Trophoblast cell (in vitro differentiated cells and primary cell): ENCODE results near the gene UBN1.

ENCODE experiments used
- DNase-seq, 2 donors: peaks; one replicate each; pipeline ENCODE4 v3.0.0-alpha.2; 2016
- H2AFZ ChIP-seq: 2 replicates; pipeline ENCODE4 v1.6.1; 2013; ENCODE audit warnings: low read length, moderate library complexity, mild to moderate bottlenecking; ENCODE audit not compliant: insufficient read depth, poor library complexity
- H2AK5ac ChIP-seq: 2 replicates; pipeline ENCODE4 v1.6.1; 2013; ENCODE audit warnings: mild to moderate bottlenecking, low read length
- H2BK120ac ChIP-seq: 2 replicates; pipeline ENCODE4 v1.6.1; 2013; ENCODE audit warnings: low read length, mild to moderate bottlenecking, moderate library complexity; ENCODE audit not compliant: insufficient read depth, poor library complexity
- H2BK12ac ChIP-seq: 2 replicates; pipeline ENCODE4 v1.6.1; 2013; ENCODE audit warnings: mild to moderate bottlenecking, low read length, moderate library complexity
- H2BK5ac ChIP-seq: 2 replicates; pipeline ENCODE4 v1.6.1; 2013; ENCODE audit warnings: low read length, low read depth, moderate library complexity, mild to moderate bottlenecking; ENCODE audit not compliant: poor library complexity
- H3K14ac ChIP-seq: 2 replicates; pipeline ENCODE4 v1.6.1; 2013; ENCODE audit warnings: mild to moderate bottlenecking, low read length
- H3K18ac ChIP-seq: 2 replicates; pipeline ENCODE4 v1.6.1; 2013; ENCODE audit warnings: mild to moderate bottlenecking, low read length
- H3K23ac ChIP-seq: 2 replicates; pipeline ENCODE4 v1.6.1; 2013; ENCODE audit warnings: low read length
- H3K27ac ChIP-seq: 2 replicates; pipeline ENCODE4 v1.5.1; 2013; ENCODE audit warnings: low read depth, mild to moderate bottlenecking, inconsistent platforms, low read length, moderate library complexity
- H3K27me3 ChIP-seq: 2 replicates; pipeline ENCODE4 v1.6.1; 2013; ENCODE audit warnings: inconsistent platforms, mild to moderate bottlenecking, low read length, moderate library complexity; ENCODE audit not compliant: insufficient read depth
- H3K36me3 ChIP-seq, 2 experiments: 1 replicate in 1 of 2; 2 replicates in 1 of 2; pipeline ENCODE4 v1.6.1; 2013; ENCODE audit warnings: low read length in 2 of 2, mild to moderate bottlenecking in 2 of 2, moderate library complexity in 1 of 2; ENCODE audit not compliant: insufficient read depth in 2 of 2, control insufficient read depth in 1 of 2
- H3K4ac ChIP-seq: 2 replicates; pipeline ENCODE4 v1.6.1; 2013; ENCODE audit warnings: low read depth, mild to moderate bottlenecking, low read length, moderate library complexity
- H3K4me1 ChIP-seq, 2 experiments: 1 replicate in 1 of 2; 2 replicates in 1 of 2; pipeline ENCODE4 v1.6.1; 2013; ENCODE audit warnings: low read length in 2 of 2, mild to moderate bottlenecking in 2 of 2, moderate library complexity in 1 of 2; ENCODE audit not compliant: insufficient read depth in 2 of 2, control insufficient read depth in 1 of 2
- H3K4me2 ChIP-seq: 2 replicates; pipeline ENCODE4 v1.6.1; 2013; ENCODE audit warnings: inconsistent platforms, mild to moderate bottlenecking, low read length, moderate library complexity
- H3K4me3 ChIP-seq: 2 replicates; pipeline ENCODE4 v1.5.1; 2013; ENCODE audit warnings: mild to moderate bottlenecking, low read depth, low read length, inconsistent platforms
- H3K79me1 ChIP-seq: one replicate; pipeline ENCODE4 v1.6.1; 2013; ENCODE audit warnings: low read length
- H3K79me2 ChIP-seq: 2 replicates; pipeline ENCODE4 v1.6.1; 2013; ENCODE audit warnings: low read length, mild to moderate bottlenecking; ENCODE audit not compliant: control insufficient read depth, insufficient read depth, poor library complexity
- H3K9ac ChIP-seq: 2 replicates; pipeline ENCODE4 v1.6.1; 2013; ENCODE audit warnings: mild to moderate bottlenecking, low read length
- H3K9me3 ChIP-seq: 2 replicates; pipeline ENCODE4 v1.6.1; 2013; ENCODE audit warnings: low read depth, mild to moderate bottlenecking, control low read depth, inconsistent platforms, low read length; ENCODE audit not compliant: insufficient read depth
- H4K12ac ChIP-seq: 2 replicates; pipeline ENCODE4 v1.6.1; 2013; ENCODE audit warnings: low read depth, mild to moderate bottlenecking, low read length, moderate library complexity
- H4K8ac ChIP-seq: 2 replicates; pipeline ENCODE4 v1.6.1; 2013; ENCODE audit warnings: low read depth, mild to moderate bottlenecking, low read length, moderate library complexity
- H4K91ac ChIP-seq: one replicate; pipeline ENCODE4 v1.6.1; 2013; ENCODE audit warnings: low read depth, mild to moderate bottlenecking, low read length, moderate library complexity
- WGBS: extraction: QIAGEN DNeasy Blood & Tissue Kit; methylation state at CpG from one replicate; pipeline ENCODE4 v1.1.7; 2013; ENCODE audit warnings: missing lambda C conversion rate; ENCODE audit not compliant: insufficient read length, insufficient coverage; ENCODE audit errors: extremely low coverage; 5-methylcytosine and 5-hydroxymethylcytosine counted together

UBN1 gene

GRCh38 chr16:4847774-4848587 is 700 bp downstream of the UBN1 start:
- H3K4me3 ChIP-seq, result peak overlapping the region; percentile 87
- H3K23ac ChIP-seq, result no peak overlapping the region
- peak overlapping the region; percentile 52 for H2BK5ac ChIP-seq
- peak overlapping the region; percentile 70 for H3K14ac ChIP-seq
- peak overlapping the region; percentile 89 for H4K12ac ChIP-seq
- no peak overlapping the region for H2BK12ac ChIP-seq
- H3K27me3 ChIP-seq, result no peaks in the 10 kb centered on the region
- peak overlapping the region; percentile 73 for H4K8ac ChIP-seq
- H3K4ac ChIP-seq, result peak overlapping the region; percentile 92
- H3K79me1 ChIP-seq, result peaks cover 8% of the 10 kb centered on the region
- H3K79me2 ChIP-seq, result peaks cover 27% of the 10 kb centered on the region
- H2AK5ac ChIP-seq, result peak overlapping the region; percentile 24
- peak overlapping the region; percentile 61 for H3K4me2 ChIP-seq
- peaks cover 7 to 9% of the 10 kb centered on the region in 2 experiments for H3K4me1 ChIP-seq
- peak overlapping the region; percentile 86 for H3K9ac ChIP-seq
- DNase-seq, result peak; percentile 53 to 71
- no CpG with 5 or more reads among the region's 83 CpGs for WGBS
- peak overlapping the region; percentile 61 for H4K91ac ChIP-seq
- no peaks in the 10 kb centered on the region for H3K9me3 ChIP-seq
- peaks cover 12% of the 10 kb centered on the region in 2 experiments for H3K36me3 ChIP-seq
- peak overlapping the region; percentile 57 for H2BK120ac ChIP-seq
- peak overlapping the region; percentile 75 for H3K27ac ChIP-seq
- H2AFZ ChIP-seq, result peak overlapping the region; percentile 77
- peak overlapping the region; percentile 85 for H3K18ac ChIP-seq

- no peak overlapping the region for H3K23ac ChIP-seq
- H3K14ac ChIP-seq, result no peak overlapping the region
- H2BK12ac ChIP-seq, result no peak overlapping the region
- no peak overlapping the region for H4K91ac ChIP-seq
- no peak overlapping the region for H4K12ac ChIP-seq
- DNase-seq, result no peak
- no peaks in the 10 kb centered on the region for H3K9me3 ChIP-seq
- H2AFZ ChIP-seq, result no peak overlapping the region
- H4K8ac ChIP-seq, result no peak overlapping the region
- WGBS, result no CpG with 5 or more reads among the region's 3 CpGs
- peaks cover 27% of the 10 kb centered on the region for H3K79me2 ChIP-seq
- H2BK5ac ChIP-seq, result no peak overlapping the region
- H3K9ac ChIP-seq, result no peak overlapping the region
- no peak overlapping the region for H2BK120ac ChIP-seq
- no peaks in the 10 kb centered on the region for H3K27me3 ChIP-seq
- H2AK5ac ChIP-seq, result no peak overlapping the region
- H3K18ac ChIP-seq, result no peak overlapping the region
- peaks cover 7 to 9% of the 10 kb centered on the region in 2 experiments for H3K4me1 ChIP-seq
- H3K4me2 ChIP-seq, result no peak overlapping the region
- no peak overlapping the region for H3K4me3 ChIP-seq
- peaks cover 19 to 23% of the 10 kb centered on the region in 2 experiments for H3K36me3 ChIP-seq
- H3K27ac ChIP-seq, result no peak overlapping the region
- peak overlapping the region; percentile 71 for H3K4ac ChIP-seq
- H3K79me1 ChIP-seq, result peaks cover 8% of the 10 kb centered on the region
These were observed 2.9 kb downstream of the UBN1 start for GRCh38 chr16:4850211-4850610.

- H3K79me2 ChIP-seq, result peaks cover 18% of the 10 kb centered on the region
These were observed 5.1 kb downstream of the UBN1 start for GRCh38 chr16:4852221-4852872.

GRCh38 chr16:4855371-4855770 is 8.1 kb downstream of the UBN1 start:
- Histone ChIP-seq H2BK120ac (no peak overlapping the region), H4K8ac (no peak overlapping the region), H3K18ac (no peak overlapping the region), H3K4ac (no peak overlapping the region), H3K4me2 (no peak overlapping the region), H3K36me3 (peaks cover 38 to 55% of the 10 kb centered on the region in 2 experiments), H3K9ac (no peak overlapping the region), H2AFZ (no peak overlapping the region), H2BK5ac (no peak overlapping the region), H3K9me3 (no peaks in the 10 kb centered on the region), H3K79me2 (peaks cover under 1% of the 10 kb centered on the region), H3K23ac (no peak overlapping the region), H3K14ac (no peak overlapping the region), H4K12ac (no peak overlapping the region), H3K79me1 (no peaks in the 10 kb centered on the region), H2BK12ac (no peak overlapping the region), H3K27me3 (no peaks in the 10 kb centered on the region), H2AK5ac (no peak overlapping the region), H4K91ac (no peak overlapping the region), H3K4me1 (peaks cover 0 to under 1% of the 10 kb centered on the region in 2 experiments), H3K4me3 (no peak overlapping the region), H3K27ac (no peak overlapping the region)
- no CpG with 5 or more reads among the region's 5 CpGs for WGBS
- no peak for DNase-seq

More at GRCh38 chr16:4852221-4852872, 5.1 kb downstream of the UBN1 start:
- no peak overlapping the region for H2BK12ac ChIP-seq
- H2AK5ac ChIP-seq, result no peak overlapping the region
- H3K27ac ChIP-seq, result no peak overlapping the region
- H3K79me1 ChIP-seq, result peaks cover 5% of the 10 kb centered on the region
- no peak overlapping the region for H3K18ac ChIP-seq
- no peak overlapping the region for H3K4me2 ChIP-seq
- H3K9ac ChIP-seq, result no peak overlapping the region
- H2BK120ac ChIP-seq, result no peak overlapping the region
- no peak overlapping the region for H3K23ac ChIP-seq
- H4K8ac ChIP-seq, result no peak overlapping the region
- no peak overlapping the region for H3K4me3 ChIP-seq
- H3K9me3 ChIP-seq, result no peaks in the 10 kb centered on the region
- no CpG with 5 or more reads among the region's 1 CpG for WGBS
- H3K14ac ChIP-seq, result no peak overlapping the region
- H2BK5ac ChIP-seq, result no peak overlapping the region
- H2AFZ ChIP-seq, result no peak overlapping the region
- peaks cover 21 to 35% of the 10 kb centered on the region in 2 experiments for H3K36me3 ChIP-seq
- DNase-seq, result peak in 1 of 2 donors; percentile 6
- peaks cover 4 to 6% of the 10 kb centered on the region in 2 experiments for H3K4me1 ChIP-seq
- no peak overlapping the region for H4K91ac ChIP-seq
- no peaks in the 10 kb centered on the region for H3K27me3 ChIP-seq
- H3K4ac ChIP-seq, result no peak overlapping the region
- H4K12ac ChIP-seq, result no peak overlapping the region
